ENCODE measurements around the gene TNNI2. TPM values are rescaled to one million over a fixed set of nuclear protein-coding genes. Genes with fewer than 3 reads are reported as not detected.

Gene TNNI2
- total RNA-seq (2022; extraction: Qiagen RNA extraction) = 0.31 to 0.33 TPM in 2 of 5 replicates, not detected in the others

DNA sequence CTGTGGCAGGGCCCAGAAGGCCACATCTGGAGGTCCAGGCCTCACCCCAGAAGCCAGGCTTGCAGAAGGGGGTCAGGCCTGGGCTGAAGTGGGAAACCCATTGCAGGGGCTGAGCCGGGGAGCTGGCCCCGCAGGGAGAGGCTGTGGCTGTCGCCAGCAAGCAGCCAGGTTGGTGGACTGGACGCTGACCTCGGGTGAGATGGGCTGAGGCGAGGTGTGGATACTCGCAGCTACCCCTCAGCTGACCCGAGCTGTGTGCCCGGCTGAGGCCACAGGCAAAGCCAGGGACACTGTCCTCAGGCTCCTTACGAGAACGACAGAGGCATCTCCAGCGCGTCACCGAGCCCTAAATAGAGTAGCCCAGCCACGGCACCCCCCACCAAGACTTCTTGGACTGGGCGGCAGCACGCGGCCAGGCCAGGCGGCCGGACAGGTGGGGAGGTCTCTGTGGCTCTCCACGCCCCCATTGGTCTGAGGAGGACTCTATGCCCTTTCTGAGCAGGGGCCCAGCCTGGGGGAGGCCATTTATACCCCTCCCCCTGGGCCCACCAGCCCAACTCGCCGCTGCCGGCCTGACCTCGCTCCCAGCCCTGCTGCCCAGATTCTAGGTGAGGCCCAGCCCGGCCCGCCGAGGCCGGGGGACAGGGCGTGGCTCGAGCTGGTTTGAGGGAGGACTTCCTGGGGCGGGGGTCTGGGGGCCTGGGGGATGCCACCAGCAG is at the start of gene TNNI2:
TSS of gene TNNI2 (plus strand) at position 556 of the 719 bp plus-strand sequence. CDS start 716 bp downstream, outside the sequence.

DNA sequence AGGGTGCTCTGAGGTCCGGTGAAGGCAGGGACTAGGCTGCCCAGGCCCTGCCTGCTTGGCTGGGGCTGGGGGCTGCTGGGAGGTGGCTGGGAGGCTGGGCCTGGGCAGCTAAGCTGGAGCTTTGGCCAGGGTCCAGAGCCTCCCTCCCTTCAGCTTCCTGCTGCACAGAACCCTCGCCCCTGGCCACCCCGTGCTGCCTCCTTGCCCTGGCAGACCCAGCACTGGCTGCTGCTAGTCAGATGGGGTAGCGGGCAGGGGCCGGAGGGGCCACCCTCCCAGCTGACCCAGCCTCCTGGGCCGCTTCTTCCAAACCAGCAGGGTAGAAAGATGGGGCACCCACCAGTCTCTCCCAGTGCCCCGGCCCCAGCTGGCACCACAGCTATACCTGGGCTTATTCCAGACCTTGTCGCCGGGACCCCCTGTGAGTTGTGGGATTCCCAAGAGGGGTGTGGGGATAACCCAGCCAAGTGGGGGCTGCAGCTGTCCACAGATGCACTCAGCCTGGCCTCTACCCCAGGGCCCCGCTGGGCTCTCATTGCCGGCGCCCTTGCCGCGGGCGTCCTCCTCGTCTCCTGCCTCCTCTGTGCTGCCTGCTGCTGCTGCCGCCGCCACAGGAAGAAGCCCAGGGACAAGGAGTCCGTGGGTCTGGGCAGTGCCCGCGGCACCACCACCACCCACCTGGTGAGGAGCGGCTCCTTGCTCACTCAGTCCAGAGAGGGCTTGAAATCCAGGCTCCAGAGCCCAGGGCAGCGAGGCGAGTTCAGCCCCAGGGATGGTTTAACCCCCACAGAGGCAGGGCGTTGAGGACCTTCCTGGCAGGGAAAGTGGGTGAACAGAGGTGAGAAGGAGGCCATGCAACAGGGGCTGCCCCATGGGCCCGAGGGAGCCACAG is 3.8 kb upstream of the TNNI2 start, which contains the start of gene SYT8:
TSS of gene SYT8 (plus strand) at position 212 of the 892 bp plus-strand sequence. CDS start at position 328, 116 bp downstream.

GRCh38 chr11:1852877-1853276 is 14.1 kb downstream of the TNNI2 start, which contains the start of gene LSP1:
Gene LSP1, plus strand, starts transcription at chr11:1853084. Its CDS starts 61 bp downstream, at chr11:1853145.

Other genes starting within 250 kb of the TNNI2 start
- gene KRTAP5-2, start 240.7 kb upstream of the TNNI2 start, total RNA-seq (2022; extraction: Qiagen RNA extraction) = not detected in 5 replicates
- gene KRTAP5-3, start 230.5 kb upstream of the TNNI2 start, total RNA-seq (2022; extraction: Qiagen RNA extraction) = not detected in 5 replicates
- not detected in 5 replicates for gene KRTAP5-4, start 216.8 kb upstream of the TNNI2 start, total RNA-seq (2022; extraction: Qiagen RNA extraction)
- gene KRTAP5-5, start 209.2 kb upstream of the TNNI2 start, total RNA-seq (2022; extraction: Qiagen RNA extraction) = not detected in 5 replicates
- not detected in 5 replicates for gene KRTAP5-6, start 141.8 kb upstream of the TNNI2 start, total RNA-seq (2022; extraction: Qiagen RNA extraction)
- 1.1 to 2.7 TPM (median 1.3 TPM) in 5 replicates for gene IFITM10, start 88.4 kb upstream of the TNNI2 start, total RNA-seq (2022; extraction: Qiagen RNA extraction)
- gene CTSD, start 75.1 kb upstream of the TNNI2 start, total RNA-seq (2022; extraction: Qiagen RNA extraction) = 343 to 631 TPM (median 535 TPM) in 5 replicates
- 0.26 to 0.73 TPM (median 0.42 TPM) in 5 replicates for gene SYT8, start 4.0 kb upstream of the TNNI2 start, total RNA-seq (2022; extraction: Qiagen RNA extraction)
- gene LSP1, start 14.1 kb downstream of the TNNI2 start, total RNA-seq (2022; extraction: Qiagen RNA extraction) = 1.6 to 2.9 TPM (median 2.0 TPM) in 5 replicates
- not detected in 5 replicates for gene PRR33, start 52.9 kb downstream of the TNNI2 start, total RNA-seq (2022; extraction: Qiagen RNA extraction)
- gene TNNT3, start 80.7 kb downstream of the TNNI2 start, total RNA-seq (2022; extraction: Qiagen RNA extraction) = 0.15 to 0.25 TPM in 2 of 5 replicates, not detected in the others
- gene MRPL23, start 108.4 kb downstream of the TNNI2 start, total RNA-seq (2022; extraction: Qiagen RNA extraction) = 132 to 153 TPM (median 143 TPM) in 5 replicates
- 10.4 to 29.9 TPM (median 23.5 TPM) in 5 replicates for gene H19, start 158.9 kb downstream of the TNNI2 start, total RNA-seq (2022; extraction: Qiagen RNA extraction)